Stimulated activated effector memory CD8-positive, alpha-beta T cell treated with anti-CD3 and anti-CD28 coated beads, Interleukin-12 subunit alpha, Interleukin-12 subunit beta, amount 100 ng/mL, for 72 hours (primary cell): Measurements from ENCODE around the gene KRT77.
"Not testable (repeated sequence)": the region's sequence is repeated elsewhere in the genome, so short reads cannot be mapped to it uniquely, and the experiment has no call there.

Experiments
- ATAC-seq: fragments of 150-1000 bp; cut with Tn5 transposase; 2 replicates; pipeline ENCODE4 v1.10.0; 2021
- DNase-seq, 2 donors: peaks; one replicate each; pipeline ENCODE4 v3.0.0; 2021 to 2022; ENCODE audit warnings: low spot score in 2 of 2
- H3K27ac Mint-ChIP-seq: one replicate; pipeline ENCODE4 v1.8.0; 2022; ENCODE audit warnings: mild to moderate bottlenecking, mixed read lengths
- H3K36me3 Mint-ChIP-seq: one replicate; pipeline ENCODE4 v1.8.0; 2022; ENCODE audit warnings: mild to moderate bottlenecking, mixed read lengths
- H3K4me1 Mint-ChIP-seq: one replicate; pipeline ENCODE4 v1.8.0; 2022; ENCODE audit warnings: mixed read lengths
- H3K4me3 Mint-ChIP-seq: one replicate; pipeline ENCODE4 v1.8.0; 2022; ENCODE audit warnings: mild to moderate bottlenecking, mixed read lengths
- H3K9me3 Mint-ChIP-seq: one replicate; pipeline ENCODE4 v1.8.0; 2022; ENCODE audit warnings: mixed read lengths

The KRT77 gene

GRCh38 chr12:52679875-52680274 is 23.4 kb downstream of the KRT77 start:
- ATAC-seq (no peak), DNase-seq (no peak)
- Mint-ChIP-seq H3K4me1 (peaks cover 15% of the 10 kb centered on the region), H3K27ac (no peak overlapping the region), H3K9me3 (no peaks in the 10 kb centered on the region), H3K36me3 (peaks cover 7% of the 10 kb centered on the region), H3K4me3 (no peak overlapping the region)

- DNase-seq (no peak), ATAC-seq (no peak)
- Mint-ChIP-seq H3K36me3 (peaks cover 7% of the 10 kb centered on the region), H3K9me3 (no peaks in the 10 kb centered on the region), H3K27ac (no peak overlapping the region), H3K4me3 (no peak overlapping the region), H3K4me1 (peaks cover 15% of the 10 kb centered on the region)
These were observed 25.7 kb downstream of the KRT77 start for GRCh38 chr12:52677671-52678070.

GRCh38 chr12:52677126-52677525 is 26.2 kb downstream of the KRT77 start:
- DNase-seq (no peak), ATAC-seq (no peak)
- H3K27ac Mint-ChIP-seq = no peak overlapping the region
- H3K4me1 Mint-ChIP-seq = peaks cover 15% of the 10 kb centered on the region
- peaks cover 7% of the 10 kb centered on the region for H3K36me3 Mint-ChIP-seq
- H3K4me3 Mint-ChIP-seq = no peak overlapping the region
- no peaks in the 10 kb centered on the region for H3K9me3 Mint-ChIP-seq

- Mint-ChIP-seq H3K4me1 (peaks cover 10% of the 10 kb centered on the region), H3K9me3 (no peaks in the 10 kb centered on the region), H3K27ac (no peak overlapping the region), H3K36me3 (peaks cover 7% of the 10 kb centered on the region), H3K4me3 (no peak overlapping the region)
- no peak for ATAC-seq
- no peak for DNase-seq
These were observed 27.2 kb downstream of the KRT77 start for GRCh38 chr12:52676163-52676562.

- no peak overlapping the region for H3K4me3 Mint-ChIP-seq
- H3K9me3 Mint-ChIP-seq = no peaks in the 10 kb centered on the region
- peaks cover 7% of the 10 kb centered on the region for H3K36me3 Mint-ChIP-seq
- no peak for ATAC-seq
- peaks cover 5% of the 10 kb centered on the region for H3K4me1 Mint-ChIP-seq
- H3K27ac Mint-ChIP-seq = no peak overlapping the region
- DNase-seq = no peak
These were observed 28.0 kb downstream of the KRT77 start for GRCh38 chr12:52675301-52675701.

GRCh38 chr12:52674433-52674775 is 28.9 kb downstream of the KRT77 start:
- Mint-ChIP-seq H3K36me3 (no peaks in the 10 kb centered on the region), H3K9me3 (no peaks in the 10 kb centered on the region), H3K27ac (no peak overlapping the region), H3K4me1 (no peaks in the 10 kb centered on the region), H3K4me3 (no peak overlapping the region)
- ATAC-seq = no peak
- DNase-seq = no peak

- no peak overlapping the region for H3K4me3 Mint-ChIP-seq
- no peaks in the 10 kb centered on the region for H3K9me3 Mint-ChIP-seq
- H3K4me1 Mint-ChIP-seq = no peaks in the 10 kb centered on the region
- H3K27ac Mint-ChIP-seq = no peak overlapping the region
- no peaks in the 10 kb centered on the region for H3K36me3 Mint-ChIP-seq
- ATAC-seq = no peak
- DNase-seq = no peak
These were observed 29.5 kb downstream of the KRT77 start for GRCh38 chr12:52673713-52674432.

- no peaks in the 10 kb centered on the region for H3K36me3 Mint-ChIP-seq
These were observed 30.1 kb downstream of the KRT77 start for GRCh38 chr12:52673217-52673616.

GRCh38 chr12:52672321-52672933 is 30.9 kb downstream of the KRT77 start:
- ATAC-seq (peak; percentile 43), DNase-seq (no peak)
- no peak overlapping the region for H3K27ac Mint-ChIP-seq
- H3K4me3 Mint-ChIP-seq = no peak overlapping the region
- no peaks in the 10 kb centered on the region for H3K36me3 Mint-ChIP-seq
- no peaks in the 10 kb centered on the region for H3K4me1 Mint-ChIP-seq
- no peaks in the 10 kb centered on the region for H3K9me3 Mint-ChIP-seq

More at GRCh38 chr12:52673217-52673616, 30.1 kb downstream of the KRT77 start:
- H3K4me3 Mint-ChIP-seq = no peak overlapping the region
- H3K9me3 Mint-ChIP-seq = no peaks in the 10 kb centered on the region
- no peak overlapping the region for H3K27ac Mint-ChIP-seq
- ATAC-seq (no peak), DNase-seq (no peak)
- no peaks in the 10 kb centered on the region for H3K4me1 Mint-ChIP-seq

- H3K4me3 Mint-ChIP-seq = no peak overlapping the region
- DNase-seq = no peak
- no peaks in the 10 kb centered on the region for H3K9me3 Mint-ChIP-seq
- ATAC-seq = no peak
- no peaks in the 10 kb centered on the region for H3K4me1 Mint-ChIP-seq
- H3K36me3 Mint-ChIP-seq = no peaks in the 10 kb centered on the region
- H3K27ac Mint-ChIP-seq = no peak overlapping the region
These were observed 32.4 kb downstream of the KRT77 start for GRCh38 chr12:52670961-52671360.

- H3K4me3 Mint-ChIP-seq = no peak overlapping the region
- H3K36me3 Mint-ChIP-seq = no peaks in the 10 kb centered on the region
- no peak for DNase-seq
- no peak overlapping the region for H3K27ac Mint-ChIP-seq
- no peaks in the 10 kb centered on the region for H3K4me1 Mint-ChIP-seq
- no peaks in the 10 kb centered on the region for H3K9me3 Mint-ChIP-seq
- no peak for ATAC-seq
These were observed 32.8 kb downstream of the KRT77 start for GRCh38 chr12:52670506-52670905.

- not testable (repeated sequence) for H3K9me3 Mint-ChIP-seq, H3K36me3 Mint-ChIP-seq, ATAC-seq, H3K27ac Mint-ChIP-seq, DNase-seq, H3K4me3 Mint-ChIP-seq, H3K4me1 Mint-ChIP-seq
These were observed 33.4 kb downstream of the KRT77 start for GRCh38 chr12:52669941-52670340.

GRCh38 chr12:52669426-52669825 is 33.9 kb downstream of the KRT77 start:
- ATAC-seq (no peak), DNase-seq (no peak)
- Mint-ChIP-seq H3K4me1 (no peaks in the 10 kb centered on the region), H3K4me3 (no peak overlapping the region), H3K9me3 (no peaks in the 10 kb centered on the region), H3K36me3 (no peaks in the 10 kb centered on the region), H3K27ac (no peak overlapping the region)

- no peaks in the 10 kb centered on the region for H3K9me3 Mint-ChIP-seq
- DNase-seq = no peak
- H3K4me1 Mint-ChIP-seq = no peaks in the 10 kb centered on the region
- ATAC-seq = no peak
- no peak overlapping the region for H3K27ac Mint-ChIP-seq
- H3K36me3 Mint-ChIP-seq = no peaks in the 10 kb centered on the region
- no peak overlapping the region for H3K4me3 Mint-ChIP-seq
These were observed 35.4 kb downstream of the KRT77 start for GRCh38 chr12:52667931-52668330.

GRCh38 chr12:52667509-52667908 is 35.8 kb downstream of the KRT77 start:
- DNase-seq (no peak), ATAC-seq (no peak)
- Mint-ChIP-seq H3K36me3 (no peaks in the 10 kb centered on the region), H3K4me3 (no peak overlapping the region), H3K27ac (no peak overlapping the region), H3K4me1 (peaks cover 2% of the 10 kb centered on the region), H3K9me3 (no peaks in the 10 kb centered on the region)

GRCh38 chr12:52666471-52666870 is 36.9 kb downstream of the KRT77 start:
- Mint-ChIP-seq H3K9me3 (no peaks in the 10 kb centered on the region), H3K4me1 (peaks cover 12% of the 10 kb centered on the region), H3K27ac (no peak overlapping the region), H3K36me3 (no peaks in the 10 kb centered on the region), H3K4me3 (no peak overlapping the region)
- DNase-seq = no peak
- no peak for ATAC-seq
